DND-41 (cell line): ENCODE data around the gene PRKAR1A.

Experiments
- ATAC-seq: fragments of 200-7000 bp; cut with Tn5 transposase; 3 replicates; pipeline ENCODE4 v1.9.1; 2021; ENCODE audit warnings: low read depth; ENCODE audit not compliant: insufficient read depth
- DNase-seq: peaks from one replicate; pipeline ENCODE4 v3.0.0-alpha.2; 2020
- H2AFZ ChIP-seq: 2 replicates; pipeline ENCODE4 v1.6.0; 2012; ENCODE audit warnings: low read depth, low read length
- H3K27ac ChIP-seq: 2 replicates; pipeline ENCODE4 v1.5.1; 2012; ENCODE audit warnings: low read length, inconsistent platforms
- H3K27me3 ChIP-seq: fragments of 200-600 bp; sonication (generic); 2 replicates; pipeline ENCODE4 v1.6.0; 2012; ENCODE audit warnings: low read length, mild to moderate bottlenecking, inconsistent platforms; ENCODE audit not compliant: insufficient read depth, poor library complexity
- H3K36me3 ChIP-seq: 2 replicates; pipeline ENCODE4 v1.5.1; 2012; ENCODE audit warnings: low read length, inconsistent platforms; ENCODE audit not compliant: insufficient read depth
- H3K4me1 ChIP-seq: 2 replicates; pipeline ENCODE4 v1.5.1; 2012; ENCODE audit warnings: mild to moderate bottlenecking, low read length; ENCODE audit not compliant: insufficient read depth
- H3K4me2 ChIP-seq: 2 replicates; pipeline ENCODE4 v1.6.0; 2012; ENCODE audit warnings: mild to moderate bottlenecking, moderate library complexity, low read length, inconsistent platforms; ENCODE audit not compliant: insufficient read depth
- H3K4me3 ChIP-seq, 2 experiments: fragments of 200-600 bp in 1 of 2; shearing (Covaris generic) in 1 of 2; 2 replicates each; pipeline ENCODE4 v1.5.1; 2012 to 2016; ENCODE audit warnings: inconsistent platforms in 2 of 2, low read length in 2 of 2, mild to moderate bottlenecking in 2 of 2, low read depth in 1 of 2, moderate library complexity in 1 of 2
- H3K79me2 ChIP-seq: 2 replicates; pipeline ENCODE4 v1.6.0; 2012; ENCODE audit warnings: low read length, inconsistent platforms; ENCODE audit not compliant: insufficient read depth
- H3K9ac ChIP-seq: 2 replicates; pipeline ENCODE4 v1.6.0; 2012; ENCODE audit warnings: low read depth, mild to moderate bottlenecking, inconsistent platforms, low read length, moderate library complexity
- H3K9me3 ChIP-seq: 2 replicates; pipeline ENCODE4 v1.5.1; 2012; ENCODE audit warnings: low read length, moderate library complexity, mild to moderate bottlenecking, inconsistent platforms; ENCODE audit not compliant: insufficient read depth, severe bottlenecking
- H4K20me1 ChIP-seq: 2 replicates; pipeline ENCODE4 v1.6.0; 2012; ENCODE audit warnings: low read length; ENCODE audit not compliant: insufficient read depth
- EZH2 ChIP-seq: IDR thresholded peaks from 3 replicates; pipeline ENCODE4 v1.6.1; 2012; ENCODE audit warnings: borderline replicate concordance, low read depth, mild to moderate bottlenecking, moderate library complexity, low read length, inconsistent platforms; ENCODE audit not compliant: severe bottlenecking
- TF ChIP-seq, protein P1 (sequence below): IDR thresholded peaks from 2 replicates; pipeline ENCODE4 v1.5.1; 2012; ENCODE audit warnings: borderline replicate concordance, low read length, moderate library complexity, mild to moderate bottlenecking; ENCODE audit not compliant: poor library complexity, severe bottlenecking; ENCODE audit errors: extremely low read depth

Gene PRKAR1A

DNA sequence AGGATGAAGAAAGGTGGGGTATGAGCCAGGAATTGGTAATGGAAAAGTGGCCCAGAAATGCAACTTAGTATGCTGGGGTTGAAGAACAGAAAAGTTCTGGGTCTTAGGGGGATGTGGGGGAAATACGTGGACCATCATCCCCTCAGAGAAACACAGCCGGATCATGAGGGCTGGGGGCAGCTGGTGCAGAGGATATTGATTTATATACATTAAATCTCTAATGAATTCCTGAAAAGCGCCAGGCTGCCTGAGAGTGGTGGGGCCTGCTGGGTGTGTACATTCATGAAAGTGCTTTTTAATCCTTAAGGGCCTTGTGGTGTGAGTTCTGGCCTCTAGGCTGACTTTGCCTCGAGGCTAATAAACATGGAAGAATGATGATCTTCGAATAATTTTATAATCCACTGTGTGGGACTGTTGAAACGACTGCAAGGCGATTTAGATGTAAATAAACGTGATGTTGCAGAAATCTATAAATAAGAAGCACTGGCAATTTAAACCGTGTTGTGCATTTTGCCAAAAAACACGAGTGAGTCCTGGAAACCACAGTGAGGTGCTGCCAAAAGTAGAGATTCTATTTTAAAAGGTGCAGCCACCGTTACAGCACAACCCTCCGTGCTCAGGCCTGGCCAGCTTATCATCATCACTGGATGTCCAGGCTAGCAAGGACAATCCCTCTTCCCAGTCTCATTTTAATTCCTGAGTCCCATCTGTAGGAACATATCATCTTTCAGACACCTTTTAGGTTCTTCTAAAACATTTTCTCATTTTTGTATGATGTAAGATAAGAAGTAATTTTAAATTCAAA is 32.1 kb downstream of the PRKAR1A start:
- H3K27ac ChIP-seq = no peak overlapping the region
- 0 out of 2 replicates have a peak, but pooled peaks cover 3% of the 10 kb centered on the region for H3K36me3 ChIP-seq
- ATAC-seq = no peak

GRCh38 chr17:68556551-68556950 is 44.3 kb downstream of the PRKAR1A start:
- no peak overlapping the region for H2AFZ ChIP-seq
- H3K27me3 ChIP-seq = no peaks in the 10 kb centered on the region
- TF ChIP-seq, protein P1, sequence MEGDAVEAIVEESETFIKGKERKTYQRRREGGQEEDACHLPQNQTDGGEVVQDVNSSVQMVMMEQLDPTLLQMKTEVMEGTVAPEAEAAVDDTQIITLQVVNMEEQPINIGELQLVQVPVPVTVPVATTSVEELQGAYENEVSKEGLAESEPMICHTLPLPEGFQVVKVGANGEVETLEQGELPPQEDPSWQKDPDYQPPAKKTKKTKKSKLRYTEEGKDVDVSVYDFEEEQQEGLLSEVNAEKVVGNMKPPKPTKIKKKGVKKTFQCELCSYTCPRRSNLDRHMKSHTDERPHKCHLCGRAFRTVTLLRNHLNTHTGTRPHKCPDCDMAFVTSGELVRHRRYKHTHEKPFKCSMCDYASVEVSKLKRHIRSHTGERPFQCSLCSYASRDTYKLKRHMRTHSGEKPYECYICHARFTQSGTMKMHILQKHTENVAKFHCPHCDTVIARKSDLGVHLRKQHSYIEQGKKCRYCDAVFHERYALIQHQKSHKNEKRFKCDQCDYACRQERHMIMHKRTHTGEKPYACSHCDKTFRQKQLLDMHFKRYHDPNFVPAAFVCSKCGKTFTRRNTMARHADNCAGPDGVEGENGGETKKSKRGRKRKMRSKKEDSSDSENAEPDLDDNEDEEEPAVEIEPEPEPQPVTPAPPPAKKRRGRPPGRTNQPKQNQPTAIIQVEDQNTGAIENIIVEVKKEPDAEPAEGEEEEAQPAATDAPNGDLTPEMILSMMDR = no peak
- no peak for TF ChIP-seq EZH2
- DNase-seq = no peak
- H3K9ac ChIP-seq = no peak overlapping the region
- H3K79me2 ChIP-seq = no peaks in the 10 kb centered on the region
- ATAC-seq = no peak
- H3K27ac ChIP-seq = no peak overlapping the region
- no peaks in the 10 kb centered on the region for H3K4me1 ChIP-seq
- no peak overlapping the region for H3K4me2 ChIP-seq
- no peaks in the 10 kb centered on the region for H4K20me1 ChIP-seq
- H3K4me3 ChIP-seq = no peak overlapping the region
- H3K9me3 ChIP-seq = no peaks in the 10 kb centered on the region
- no peaks in the 10 kb centered on the region for H3K36me3 ChIP-seq

More for the DNA sequence above, 32.1 kb downstream of the PRKAR1A start:
- no peaks in the 10 kb centered on the region for H3K4me1 ChIP-seq
- H4K20me1 ChIP-seq = no peaks in the 10 kb centered on the region
- H3K9me3 ChIP-seq = no peaks in the 10 kb centered on the region
- no peak for DNase-seq
- H3K9ac ChIP-seq = no peak overlapping the region
- H3K4me2 ChIP-seq = no peak overlapping the region
- no peaks in the 10 kb centered on the region for H3K27me3 ChIP-seq
- no peak overlapping the region for H3K4me3 ChIP-seq
- H3K79me2 ChIP-seq = no peaks in the 10 kb centered on the region
- TF ChIP-seq, protein P1 = no peak
- TF ChIP-seq EZH2 = no peak
- no peak overlapping the region for H2AFZ ChIP-seq

- H3K4me1 ChIP-seq = no peaks in the 10 kb centered on the region
These were observed 47.1 kb downstream of the PRKAR1A start for GRCh38 chr17:68559316-68559715.

More at GRCh38 chr17:68559316-68559715, 47.1 kb downstream of the PRKAR1A start:
- no peak for DNase-seq
- Histone ChIP-seq H4K20me1 (no peaks in the 10 kb centered on the region), H3K4me3 (no peak overlapping the region), H3K79me2 (no peaks in the 10 kb centered on the region), H3K9me3 (no peaks in the 10 kb centered on the region), H3K9ac (no peak overlapping the region), H2AFZ (no peak overlapping the region), H3K27me3 (peaks cover 3% of the 10 kb centered on the region), H3K27ac (no peak overlapping the region), H3K4me2 (no peak overlapping the region), H3K36me3 (no peaks in the 10 kb centered on the region)
- ATAC-seq = no peak
- TF ChIP-seq, protein P1 = no peak
- TF ChIP-seq EZH2 = no peak
